ENCODE data around the gene PRSS21.

DNA sequence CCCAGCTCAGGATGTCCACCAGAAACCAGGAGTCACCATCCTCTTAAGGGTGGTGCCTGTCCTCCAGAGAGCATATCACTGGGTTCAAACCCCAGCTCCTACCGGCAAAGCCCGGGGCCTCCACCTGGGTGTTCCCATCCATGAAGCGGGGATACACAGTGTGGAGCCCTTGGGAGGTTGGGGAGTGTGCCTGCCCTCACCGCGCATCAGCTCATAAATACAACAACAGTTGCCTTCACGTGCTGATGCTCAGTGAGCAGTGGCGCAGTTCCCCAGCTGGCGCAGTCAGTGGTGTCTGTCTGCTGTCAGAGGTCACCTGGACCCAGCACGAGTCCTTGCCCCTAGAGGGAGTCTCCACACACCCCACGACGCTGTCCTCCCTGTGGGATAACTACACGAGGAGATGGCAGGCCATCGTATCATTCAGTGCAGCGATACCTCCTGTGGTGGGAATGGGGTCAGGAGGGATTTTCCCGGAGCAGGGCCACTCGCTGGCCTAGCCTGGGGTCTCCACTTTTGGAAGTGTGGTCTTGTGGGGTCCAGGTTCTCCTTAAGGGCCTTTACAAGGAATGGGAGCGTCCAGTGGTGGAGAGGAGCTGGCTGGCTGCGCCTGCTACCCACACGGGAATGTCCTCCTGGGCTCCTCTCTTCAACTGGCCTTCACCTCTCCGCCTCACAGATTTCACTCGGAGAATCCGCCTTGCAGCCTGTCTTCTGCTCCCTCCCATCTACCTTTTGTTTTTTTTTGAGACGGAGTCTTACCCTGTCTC lies 37.7 kb upstream of the PRSS21 start:
- TF ChIP-seq, protein P1, sequence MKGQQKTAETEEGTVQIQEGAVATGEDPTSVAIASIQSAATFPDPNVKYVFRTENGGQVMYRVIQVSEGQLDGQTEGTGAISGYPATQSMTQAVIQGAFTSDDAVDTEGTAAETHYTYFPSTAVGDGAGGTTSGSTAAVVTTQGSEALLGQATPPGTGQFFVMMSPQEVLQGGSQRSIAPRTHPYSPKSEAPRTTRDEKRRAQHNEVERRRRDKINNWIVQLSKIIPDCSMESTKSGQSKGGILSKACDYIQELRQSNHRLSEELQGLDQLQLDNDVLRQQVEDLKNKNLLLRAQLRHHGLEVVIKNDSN (CRISPR knock-in tag; IDR thresholded peaks at IDR 0.05) = no peak
- no peak for TF ChIP-seq CTCF (IDR thresholded peaks at IDR 0.05)
- no peak for TF ChIP-seq TEAD1 (CRISPR knock-in tag; IDR thresholded peaks at IDR 0.05)
- TF ChIP-seq ZNF423 (CRISPR knock-in tag; IDR thresholded peaks at IDR 0.05) = no peak
- no peak for TF ChIP-seq IRF1 (CRISPR knock-in tag; IDR thresholded peaks at IDR 0.05)
- TF ChIP-seq CREM (CRISPR knock-in tag; IDR thresholded peaks at IDR 0.05) = no peak
- no peak for TF ChIP-seq CREB1 (CRISPR knock-in tag; IDR thresholded peaks at IDR 0.05)
- TF ChIP-seq, protein P2, sequence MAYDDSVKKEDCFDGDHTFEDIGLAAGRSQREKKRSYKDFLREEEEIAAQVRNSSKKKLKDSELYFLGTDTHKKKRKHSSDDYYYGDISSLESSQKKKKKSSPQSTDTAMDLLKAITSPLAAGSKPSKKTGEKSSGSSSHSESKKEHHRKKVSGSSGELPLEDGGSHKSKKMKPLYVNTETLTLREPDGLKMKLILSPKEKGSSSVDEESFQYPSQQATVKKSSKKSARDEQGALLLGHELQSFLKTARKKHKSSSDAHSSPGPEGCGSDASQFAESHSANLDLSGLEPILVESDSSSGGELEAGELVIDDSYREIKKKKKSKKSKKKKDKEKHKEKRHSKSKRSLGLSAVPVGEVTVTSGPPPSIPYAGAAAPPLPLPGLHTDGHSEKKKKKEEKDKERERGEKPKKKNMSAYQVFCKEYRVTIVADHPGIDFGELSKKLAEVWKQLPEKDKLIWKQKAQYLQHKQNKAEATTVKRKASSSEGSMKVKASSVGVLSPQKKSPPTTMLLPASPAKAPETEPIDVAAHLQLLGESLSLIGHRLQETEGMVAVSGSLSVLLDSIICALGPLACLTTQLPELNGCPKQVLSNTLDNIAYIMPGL (CRISPR knock-in tag; IDR thresholded peaks at IDR 0.05) = no peak
- no peak for TF ChIP-seq MLX (CRISPR knock-in tag; IDR thresholded peaks at IDR 0.05)

All from WTC11 (cell line).